Gastroesophageal sphincter (tissue), 3 donors: Measurements from ENCODE around the gene TMEM200A.

ENCODE experiments used
- CTCF ChIP-seq, 4 experiments: fragments of 200-600 bp in 2 of 4; fragments of 450-650 bp in 2 of 4; sonication (generic) in 1 of 4; IDR thresholded peaks; one replicate each; pipeline ENCODE4 v1.5.1; 2017 to 2019; ENCODE audit warnings: antibody characterized with exemption in 4 of 4, mild to moderate bottlenecking in 2 of 4, moderate library complexity in 2 of 4
- EP300 ChIP-seq: sonication (generic); formaldehyde crosslinking; IDR thresholded peaks from one replicate; pipeline ENCODE4 v1.6.1; 2017; ENCODE audit warnings: antibody characterized with exemption, mild to moderate bottlenecking
- POLR2A ChIP-seq, 2 donors: fragments of 450-650 bp; IDR thresholded peaks; one replicate each; pipeline ENCODE4 v1.6.1; 2017; ENCODE audit warnings: antibody characterized with exemption in 2 of 2, mild to moderate bottlenecking in 2 of 2, moderate library complexity in 1 of 2

- TF ChIP-seq CTCF (IDR thresholded peaks at IDR 0.05) (no peak), POLR2A (IDR thresholded peaks at IDR 0.05) (no peak), EP300 (no peak)
These were observed 6.2 kb downstream of the TMEM200A start for GRCh38 chr6:130371921-130372420.
